ENCODE results near the gene RAPSN. TPM values are rescaled to one million over a fixed set of nuclear protein-coding genes. Genes with fewer than 3 reads are reported as not detected.

Gene RAPSN
- total and polyA plus RNA-seq, 2 experiments from 2014 or later: 0.17 to 0.23 TPM

GRCh38 chr11:47403571-47403970 is 45.4 kb downstream of the RAPSN start:
- Mint-ChIP-seq H3K27me3 (ENCODE audit: insufficient read depth, low read depth, poor library complexity) (peaks cover 10% of the 10 kb centered on the region), H3K4me3 (no peak overlapping the region), H3K4me1 (peaks cover 35% of the 10 kb centered on the region), H3K9me3 (no peaks in the 10 kb centered on the region), H3K27ac (no peak overlapping the region), H3K36me3 (ENCODE audit: low read depth) (no peaks in the 10 kb centered on the region)
- H3K4me2 ChIP-seq: no peak overlapping the region
- peak overlapping the region; percentile 78 for H2AFZ ChIP-seq
- no peak overlapping the region for H3K4me3 ChIP-seq
- peaks cover 29% of the 10 kb centered on the region for H3F3A ChIP-seq (replicated peaks; ENCODE audit: low read depth)
- no peaks in the 10 kb centered on the region for H3K27me3 ChIP-seq (ENCODE audit: insufficient read depth)
- H3K9me2 ChIP-seq (ENCODE audit: insufficient read depth): no peaks in the 10 kb centered on the region
- no peak for ATAC-seq
- TF ChIP-seq JUNB (IDR thresholded peaks at IDR 0.05; ENCODE audit: unreplicated experiment) (no peak), NANOG (IDR thresholded peaks at IDR 0.05; ENCODE audit: borderline replicate concordance) (no peak), ZNF462 (CRISPR knock-in tag; IDR thresholded peaks at IDR 0.05) (no peak), EZH2phosphoT487 (IDR thresholded peaks at IDR 0.05; ENCODE audit: unreplicated experiment) (no peak), POLR2AphosphoS5 (IDR thresholded peaks at IDR 0.05; ENCODE audit: low read depth) (no peak), CREB1 (CRISPR knock-in tag; IDR thresholded peaks at IDR 0.05; ENCODE audit: low read depth) (no peak), ETS1 (IDR thresholded peaks at IDR 0.05) (no peak), CTCF (conservative IDR thresholded peaks at IDR 0.05; ENCODE audit: low read depth in 2 of 2) (no peak), ZNF331 (CRISPR knock-in tag; IDR thresholded peaks at IDR 0.05; ENCODE audit: low read depth) (no peak)
- H3K27ac ChIP-seq (ENCODE audit: low read depth): no peak overlapping the region
- no peaks in the 10 kb centered on the region for H4K20me1 ChIP-seq (replicated peaks; ENCODE audit: insufficient read depth)
- no peaks in the 10 kb centered on the region for H3K36me3 ChIP-seq (ENCODE audit: insufficient read depth)
- DNase-seq (ENCODE audit: low spot score): no peak
- no peaks in the 10 kb centered on the region for H3K79me2 ChIP-seq (replicated peaks; ENCODE audit: insufficient read depth)
- peaks cover 28% of the 10 kb centered on the region for H3K4me1 ChIP-seq (ENCODE audit: insufficient read depth)
